ENCODE measurements around the gene CHAD.

DNA sequence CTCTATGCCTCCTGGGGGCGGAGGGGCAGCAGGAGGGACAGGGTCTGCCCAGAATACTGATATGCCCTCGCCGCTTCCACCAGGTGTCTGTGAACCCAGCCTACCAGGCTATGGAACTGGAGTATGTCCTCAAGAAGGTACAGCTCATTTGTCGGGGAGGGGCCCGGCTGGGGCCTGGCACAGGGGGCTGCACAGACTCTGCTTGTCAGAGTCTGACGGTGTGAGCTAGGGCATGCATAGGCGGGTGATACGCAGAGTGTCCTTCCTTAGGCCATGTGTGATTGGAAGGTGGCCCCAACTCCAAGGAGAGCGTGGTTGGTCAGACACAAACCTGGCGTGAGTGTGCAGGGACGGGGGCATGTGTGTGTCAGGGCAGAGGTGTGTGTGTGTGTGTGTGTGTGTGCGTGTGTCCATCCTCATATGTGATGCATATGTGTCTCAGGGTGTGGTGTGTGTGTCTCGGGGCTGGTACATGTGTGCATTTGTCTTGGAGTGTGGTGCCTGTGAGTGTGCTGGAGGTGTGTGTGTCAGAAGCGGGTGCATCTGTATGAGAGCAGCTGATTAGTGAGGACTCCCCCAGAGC is 7.0 kb downstream of the CHAD start:
- TF ChIP-seq, protein P1, sequence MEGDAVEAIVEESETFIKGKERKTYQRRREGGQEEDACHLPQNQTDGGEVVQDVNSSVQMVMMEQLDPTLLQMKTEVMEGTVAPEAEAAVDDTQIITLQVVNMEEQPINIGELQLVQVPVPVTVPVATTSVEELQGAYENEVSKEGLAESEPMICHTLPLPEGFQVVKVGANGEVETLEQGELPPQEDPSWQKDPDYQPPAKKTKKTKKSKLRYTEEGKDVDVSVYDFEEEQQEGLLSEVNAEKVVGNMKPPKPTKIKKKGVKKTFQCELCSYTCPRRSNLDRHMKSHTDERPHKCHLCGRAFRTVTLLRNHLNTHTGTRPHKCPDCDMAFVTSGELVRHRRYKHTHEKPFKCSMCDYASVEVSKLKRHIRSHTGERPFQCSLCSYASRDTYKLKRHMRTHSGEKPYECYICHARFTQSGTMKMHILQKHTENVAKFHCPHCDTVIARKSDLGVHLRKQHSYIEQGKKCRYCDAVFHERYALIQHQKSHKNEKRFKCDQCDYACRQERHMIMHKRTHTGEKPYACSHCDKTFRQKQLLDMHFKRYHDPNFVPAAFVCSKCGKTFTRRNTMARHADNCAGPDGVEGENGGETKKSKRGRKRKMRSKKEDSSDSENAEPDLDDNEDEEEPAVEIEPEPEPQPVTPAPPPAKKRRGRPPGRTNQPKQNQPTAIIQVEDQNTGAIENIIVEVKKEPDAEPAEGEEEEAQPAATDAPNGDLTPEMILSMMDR (tag by site-specific recombination; IDR thresholded peaks at IDR 0.05), result no peak
- TF ChIP-seq REPIN1 (tag by site-specific recombination; IDR thresholded peaks at IDR 0.05; ENCODE audit: low read depth) (no peak), FEZF1 (tag by site-specific recombination; IDR thresholded peaks at IDR 0.05) (no peak), ZNF175 (tag by site-specific recombination; IDR thresholded peaks at IDR 0.05) (no peak), ZNF311 (tag by site-specific recombination; IDR thresholded peaks at IDR 0.05; ENCODE audit: borderline replicate concordance) (no peak)
- TF ChIP-seq, protein P2, sequence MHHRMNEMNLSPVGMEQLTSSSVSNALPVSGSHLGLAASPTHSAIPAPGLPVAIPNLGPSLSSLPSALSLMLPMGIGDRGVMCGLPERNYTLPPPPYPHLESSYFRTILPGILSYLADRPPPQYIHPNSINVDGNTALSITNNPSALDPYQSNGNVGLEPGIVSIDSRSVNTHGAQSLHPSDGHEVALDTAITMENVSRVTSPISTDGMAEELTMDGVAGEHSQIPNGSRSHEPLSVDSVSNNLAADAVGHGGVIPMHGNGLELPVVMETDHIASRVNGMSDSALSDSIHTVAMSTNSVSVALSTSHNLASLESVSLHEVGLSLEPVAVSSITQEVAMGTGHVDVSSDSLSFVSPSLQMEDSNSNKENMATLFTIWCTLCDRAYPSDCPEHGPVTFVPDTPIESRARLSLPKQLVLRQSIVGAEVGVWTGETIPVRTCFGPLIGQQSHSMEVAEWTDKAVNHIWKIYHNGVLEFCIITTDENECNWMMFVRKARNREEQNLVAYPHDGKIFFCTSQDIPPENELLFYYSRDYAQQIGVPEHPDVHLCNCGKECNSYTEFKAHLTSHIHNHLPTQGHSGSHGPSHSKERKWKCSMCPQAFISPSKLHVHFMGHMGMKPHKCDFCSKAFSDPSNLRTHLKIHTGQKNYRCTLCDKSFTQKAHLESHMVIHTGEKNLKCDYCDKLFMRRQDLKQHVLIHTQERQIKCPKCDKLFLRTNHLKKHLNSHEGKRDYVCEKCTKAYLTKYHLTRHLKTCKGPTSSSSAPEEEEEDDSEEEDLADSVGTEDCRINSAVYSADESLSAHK (tag by site-specific recombination; IDR thresholded peaks at IDR 0.05), result no peak
- TF ChIP-seq, protein P3, sequence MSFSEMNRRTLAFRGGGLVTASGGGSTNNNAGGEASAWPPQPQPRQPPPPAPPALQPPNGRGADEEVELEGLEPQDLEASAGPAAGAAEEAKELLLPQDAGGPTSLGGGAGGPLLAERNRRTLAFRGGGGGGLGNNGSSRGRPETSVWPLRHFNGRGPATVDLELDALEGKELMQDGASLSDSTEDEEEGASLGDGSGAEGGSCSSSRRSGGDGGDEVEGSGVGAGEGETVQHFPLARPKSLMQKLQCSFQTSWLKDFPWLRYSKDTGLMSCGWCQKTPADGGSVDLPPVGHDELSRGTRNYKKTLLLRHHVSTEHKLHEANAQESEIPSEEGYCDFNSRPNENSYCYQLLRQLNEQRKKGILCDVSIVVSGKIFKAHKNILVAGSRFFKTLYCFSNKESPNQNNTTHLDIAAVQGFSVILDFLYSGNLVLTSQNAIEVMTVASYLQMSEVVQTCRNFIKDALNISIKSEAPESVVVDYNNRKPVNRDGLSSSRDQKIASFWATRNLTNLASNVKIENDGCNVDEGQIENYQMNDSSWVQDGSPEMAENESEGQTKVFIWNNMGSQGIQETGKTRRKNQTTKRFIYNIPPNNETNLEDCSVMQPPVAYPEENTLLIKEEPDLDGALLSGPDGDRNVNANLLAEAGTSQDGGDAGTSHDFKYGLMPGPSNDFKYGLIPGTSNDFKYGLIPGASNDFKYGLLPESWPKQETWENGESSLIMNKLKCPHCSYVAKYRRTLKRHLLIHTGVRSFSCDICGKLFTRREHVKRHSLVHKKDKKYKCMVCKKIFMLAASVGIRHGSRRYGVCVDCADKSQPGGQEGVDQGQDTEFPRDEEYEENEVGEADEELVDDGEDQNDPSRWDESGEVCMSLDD (tag by site-specific recombination; IDR thresholded peaks at IDR 0.05), result no peak
- TF ChIP-seq, protein P4, sequence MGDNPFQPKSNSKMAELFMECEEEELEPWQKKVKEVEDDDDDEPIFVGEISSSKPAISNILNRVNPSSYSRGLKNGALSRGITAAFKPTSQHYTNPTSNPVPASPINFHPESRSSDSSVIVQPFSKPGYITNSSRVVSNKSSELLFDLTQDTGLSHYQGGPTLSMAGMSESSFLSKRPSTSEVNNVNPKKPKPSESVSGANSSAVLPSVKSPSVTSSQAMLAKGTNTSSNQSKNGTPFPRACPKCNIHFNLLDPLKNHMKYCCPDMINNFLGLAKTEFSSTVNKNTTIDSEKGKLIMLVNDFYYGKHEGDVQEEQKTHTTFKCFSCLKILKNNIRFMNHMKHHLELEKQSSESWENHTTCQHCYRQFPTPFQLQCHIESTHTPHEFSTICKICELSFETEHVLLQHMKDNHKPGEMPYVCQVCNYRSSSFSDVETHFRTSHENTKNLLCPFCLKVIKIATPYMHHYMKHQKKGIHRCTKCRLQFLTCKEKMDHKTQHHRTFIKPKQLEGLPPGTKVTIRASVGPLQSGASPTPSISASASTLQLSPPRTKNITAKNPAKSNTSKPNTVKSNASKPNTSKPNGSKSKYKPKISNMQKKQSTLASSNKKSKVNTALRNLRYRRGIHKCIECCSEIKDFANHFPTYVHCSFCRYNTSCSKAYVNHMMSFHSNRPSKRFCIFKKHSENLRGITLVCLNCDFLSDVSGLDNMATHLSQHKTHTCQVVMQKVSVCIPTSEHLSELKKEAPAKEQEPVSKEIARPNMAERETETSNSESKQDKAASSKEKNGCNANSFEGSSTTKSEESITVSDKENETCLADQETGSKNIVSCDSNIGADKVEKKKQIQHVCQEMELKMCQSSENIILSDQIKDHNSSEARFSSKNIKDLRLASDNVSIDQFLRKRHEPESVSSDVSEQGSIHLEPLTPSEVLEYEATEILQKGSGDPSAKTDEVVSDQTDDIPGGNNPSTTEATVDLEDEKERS (tag by site-specific recombination; IDR thresholded peaks at IDR 0.05), result no peak
